Tongue (tissue), 2 donors: ENCODE measurements around the gene BPIFB6. TPM values are rescaled to one million over a fixed set of nuclear protein-coding genes. Genes with fewer than 3 reads are reported as not detected.
A peak's percentile ranks its signal among the peaks of the same experiment; 100 is the strongest.

Experiments
- DNase-seq: peaks from one replicate; pipeline ENCODE4 v3.0.0-alpha.2; 2015
- total RNA-seq: library from RNA; depleted of rRNA; stranded (reverse); fragments of >200 nt; gene quantifications from one replicate; pipeline ENCODE4 v1.2.3, GENCODE V29; 2014

BPIFB6 gene
- total RNA-seq, 1 donor from 2014 or later, result not detected

- DNase-seq, result no peak
Measured at GRCh38 chr20:33016581-33017109, 14.8 kb upstream of the BPIFB6 start.

GRCh38 chr20:33017542-33017941 is 13.9 kb upstream of the BPIFB6 start:
- DNase-seq, result no peak

GRCh38 chr20:33018169-33018931 is 13.1 kb upstream of the BPIFB6 start:
- DNase-seq, result no peak

DNA sequence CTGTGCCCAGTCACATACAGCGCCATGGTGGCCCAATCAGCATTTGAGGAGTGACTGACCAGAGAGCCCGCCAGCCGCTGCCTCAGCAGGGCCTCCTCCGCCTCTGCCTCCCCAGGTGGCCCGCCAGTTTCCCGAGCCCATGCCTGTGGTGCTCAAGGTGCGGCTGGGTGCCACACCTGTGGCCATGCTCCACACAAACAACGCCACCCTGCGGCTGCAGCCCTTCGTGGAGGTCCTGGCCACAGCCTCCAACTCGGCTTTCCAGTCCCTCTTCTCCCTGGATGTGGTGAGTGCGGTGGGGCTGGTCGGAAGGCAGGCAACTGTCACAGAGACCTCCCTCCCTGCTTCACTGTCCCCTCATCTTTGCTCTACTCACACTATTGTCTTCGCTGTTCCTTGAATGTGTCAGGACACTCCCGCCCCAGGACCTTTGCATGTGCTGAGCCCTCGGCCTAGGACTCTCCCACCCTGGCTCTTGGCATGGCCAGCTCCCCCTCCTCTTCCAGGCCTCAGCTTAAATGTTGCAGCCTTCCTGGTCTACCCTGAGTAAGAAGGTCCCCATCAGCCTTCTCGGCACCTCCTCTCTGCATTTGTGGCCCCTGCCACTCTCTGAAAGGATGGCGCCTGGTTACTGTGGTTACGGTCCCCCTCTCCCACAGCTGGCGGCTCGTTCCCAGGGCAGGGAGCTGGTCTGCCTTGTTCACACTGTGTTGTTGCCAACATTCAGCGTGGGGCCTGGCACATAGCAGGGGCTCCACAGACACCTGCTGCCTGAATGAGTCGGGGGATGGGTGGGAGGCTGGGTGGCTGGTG is 11.8 kb upstream of the BPIFB6 start:
- DNase-seq, result peak; percentile 8

DNA sequence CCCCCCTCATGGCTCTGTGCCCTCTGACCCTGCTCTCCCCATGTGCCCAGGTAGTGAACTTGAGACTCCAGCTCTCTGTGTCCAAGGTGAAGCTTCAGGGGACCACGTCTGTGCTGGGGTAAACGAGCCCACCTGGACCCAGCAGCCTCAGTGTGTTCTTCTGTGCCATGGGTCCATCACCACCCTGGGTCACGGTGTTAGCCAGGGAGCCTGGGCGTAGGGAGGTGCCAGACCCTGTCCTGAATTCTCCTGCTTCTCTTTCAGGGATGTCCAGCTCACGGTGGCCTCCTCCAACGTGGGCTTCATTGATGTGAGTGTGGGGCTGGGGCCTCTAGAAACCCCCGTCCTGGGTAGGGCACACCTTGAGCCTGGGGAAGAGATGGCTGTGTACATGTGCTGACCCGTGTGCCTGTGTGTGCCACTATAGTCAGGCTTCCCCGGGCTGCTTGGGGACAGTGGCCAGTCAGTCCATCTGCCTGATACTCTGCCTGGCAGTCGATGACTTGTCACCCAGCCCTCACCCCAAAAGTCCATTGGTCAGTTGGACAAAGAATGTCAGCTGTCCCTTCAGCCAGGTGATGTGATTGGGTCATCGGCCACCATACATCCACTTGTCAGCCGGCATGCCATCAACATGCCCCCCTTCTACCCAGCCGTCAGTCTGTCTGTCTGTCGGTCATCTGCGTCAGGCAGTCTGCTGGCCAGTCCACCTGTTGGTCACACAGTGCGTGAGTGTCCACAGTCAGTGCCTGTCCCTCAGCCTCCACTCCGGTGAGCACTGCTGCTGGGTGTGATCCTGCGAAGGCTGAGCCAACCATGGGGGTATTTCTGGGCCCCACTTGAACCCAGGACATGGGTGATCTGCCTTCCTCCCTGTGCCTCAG is 10.9 kb upstream of the BPIFB6 start:
- no peak for DNase-seq

DNA sequence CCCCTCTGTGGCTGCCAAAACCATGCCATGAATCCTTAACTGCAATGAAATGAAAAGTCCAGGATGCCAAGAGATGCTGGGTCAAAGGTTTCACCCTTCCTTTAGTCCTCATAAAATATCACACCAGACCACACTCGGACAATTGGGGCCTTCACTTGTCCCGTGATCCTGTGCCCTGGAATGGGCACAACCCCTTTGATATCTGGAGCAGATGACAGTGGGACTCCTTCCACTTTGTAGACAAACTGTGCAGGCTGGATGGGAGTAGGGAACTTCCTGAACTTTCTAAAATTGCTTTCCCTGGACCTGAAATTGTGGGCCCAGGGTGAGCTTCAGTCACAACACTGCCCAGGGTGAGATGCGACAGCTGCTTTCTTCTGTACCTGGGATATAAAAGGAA is 9.6 kb upstream of the BPIFB6 start:
- DNase-seq, result no peak

DNA sequence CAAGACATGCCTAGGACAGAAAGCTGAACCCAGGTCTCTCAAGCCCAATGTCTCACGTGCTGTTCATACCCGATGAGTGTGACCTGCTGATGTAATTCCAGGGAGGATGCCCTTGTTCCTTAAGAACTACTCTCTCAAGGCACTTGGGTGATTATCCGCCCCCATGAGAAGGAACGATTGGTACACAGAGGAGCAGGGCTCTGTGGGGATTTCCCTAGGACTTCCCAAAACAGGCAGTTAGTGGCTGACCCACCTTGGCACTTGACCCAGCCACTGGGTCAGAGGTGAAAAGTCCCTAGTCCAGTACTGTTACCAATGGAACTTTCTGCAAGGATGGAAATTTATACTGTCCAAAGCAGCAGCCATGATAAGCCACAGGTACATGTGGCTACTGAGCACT is 9.2 kb upstream of the BPIFB6 start:
- no peak for DNase-seq

- DNase-seq, result no peak
Measured at GRCh38 chr20:33022694-33023438, 8.6 kb upstream of the BPIFB6 start.

GRCh38 chr20:33023439-33024242 is 7.8 kb upstream of the BPIFB6 start:
- no peak for DNase-seq

DNA sequence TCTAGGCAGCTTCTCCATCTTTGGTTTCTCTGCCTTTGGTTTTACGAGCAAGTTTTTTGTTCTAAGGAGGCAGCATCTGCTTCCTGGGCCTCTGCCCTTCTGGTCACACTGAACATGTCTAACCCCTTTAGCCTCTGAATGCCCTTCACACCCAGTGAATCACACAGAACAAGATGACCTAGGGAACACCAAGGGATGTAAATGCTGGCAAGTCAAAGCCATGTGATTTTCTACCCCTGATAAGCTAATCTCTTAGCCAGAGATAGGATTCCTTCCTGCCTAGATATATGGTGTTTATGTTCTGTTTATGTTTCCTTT is 7.2 kb upstream of the BPIFB6 start:
- DNase-seq, result no peak

GRCh38 chr20:33024609-33025317 is 6.7 kb upstream of the BPIFB6 start:
- no peak for DNase-seq

DNA sequence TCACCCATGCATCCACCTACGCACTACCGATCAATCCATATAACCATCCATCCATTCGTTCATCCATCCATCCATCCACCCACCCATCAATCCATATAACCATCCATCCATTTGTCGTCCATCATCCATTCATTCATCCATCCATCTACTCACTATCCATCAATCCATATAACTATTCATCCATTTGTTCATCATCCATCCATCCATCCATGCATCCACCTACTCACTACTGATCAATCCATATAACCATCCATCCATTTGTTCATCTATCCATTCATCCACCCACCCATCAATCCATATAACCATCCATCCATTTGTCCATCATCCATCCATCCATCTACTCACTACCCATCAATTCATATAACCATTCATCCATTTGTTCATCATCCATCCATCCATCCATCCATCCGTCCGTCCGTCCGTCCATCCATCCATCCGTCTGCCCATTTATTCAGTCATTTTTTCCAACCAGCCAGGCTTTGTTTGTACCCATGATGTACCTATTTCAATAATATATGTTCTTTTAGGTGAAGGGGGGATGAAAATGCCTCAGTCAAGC is 6.1 kb upstream of the BPIFB6 start:
- no peak for DNase-seq

DNA sequence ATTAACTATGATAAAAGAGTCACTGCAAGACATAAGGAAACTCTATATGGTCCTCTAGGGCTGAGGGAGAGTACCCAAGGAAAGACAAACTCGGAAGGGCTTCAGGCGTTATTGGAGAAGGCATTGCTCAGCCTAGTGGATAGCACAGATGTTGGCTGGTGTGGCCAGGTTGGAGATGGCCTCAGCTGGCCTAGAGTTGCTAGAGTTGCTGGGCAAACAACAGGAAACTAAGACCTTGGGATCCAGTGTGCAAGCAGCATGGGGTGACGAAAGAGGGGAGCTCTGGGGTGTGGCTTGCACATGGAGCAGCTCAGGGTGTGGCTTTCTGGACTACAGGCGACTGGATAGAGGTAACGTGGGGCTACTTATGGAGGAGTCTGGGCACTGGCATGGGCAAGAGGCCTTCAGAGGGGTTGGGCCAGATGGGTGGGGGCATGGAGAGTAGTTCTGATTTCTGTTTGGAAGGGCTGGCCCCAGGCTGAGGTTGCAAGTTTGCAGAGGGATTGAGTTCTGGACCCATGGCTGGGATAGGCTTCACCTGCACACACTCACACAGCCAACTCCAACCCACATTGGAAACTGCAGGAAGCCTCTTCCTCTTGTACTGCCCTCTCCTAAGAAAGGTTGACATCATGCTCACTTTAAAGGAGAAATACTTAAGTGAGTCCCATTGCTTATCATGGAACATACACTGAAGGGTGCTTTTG is 5.2 kb upstream of the BPIFB6 start:
- DNase-seq, result no peak

GRCh38 chr20:33026779-33027759 is 4.4 kb upstream of the BPIFB6 start:
- DNase-seq, result no peak

- DNase-seq, result no peak
Measured at GRCh38 chr20:33027769-33028751, 3.4 kb upstream of the BPIFB6 start.

GRCh38 chr20:33028875-33029274 is 2.6 kb upstream of the BPIFB6 start:
- DNase-seq, result no peak

DNA sequence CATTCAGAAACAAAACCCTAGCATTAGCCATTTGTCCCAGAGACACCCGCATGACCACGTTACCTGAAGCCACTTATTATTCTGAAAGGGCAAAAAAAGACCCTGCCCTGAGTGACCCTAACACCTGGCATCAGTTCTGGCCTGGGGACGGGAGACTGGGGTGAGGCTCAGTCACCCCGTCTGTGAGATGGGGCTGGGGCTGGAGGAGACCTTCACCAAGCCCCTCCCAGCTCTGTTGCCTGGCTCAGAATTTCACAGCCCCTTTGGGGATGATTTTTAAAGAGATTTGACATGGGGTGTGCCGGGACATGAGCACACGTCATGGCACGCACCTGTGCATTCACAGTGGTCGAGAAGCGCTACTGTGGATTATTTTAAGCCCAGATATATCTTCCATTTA is 1.4 kb upstream of the BPIFB6 start:
- DNase-seq, result no peak
